ENCODE data around the gene KIAA0753. TPM values are rescaled to one million over a fixed set of nuclear protein-coding genes. Genes with fewer than 3 reads are reported as not detected.
A peak's percentile ranks its signal among the peaks of the same experiment; 100 is the strongest.

The KIAA0753 gene
- total and polyA plus RNA-seq, 2 of the 13 experiments (the other 11 are each of a cell fraction or from before 2014, with no cell fraction given): 5.2 to 9.1 TPM

DNA sequence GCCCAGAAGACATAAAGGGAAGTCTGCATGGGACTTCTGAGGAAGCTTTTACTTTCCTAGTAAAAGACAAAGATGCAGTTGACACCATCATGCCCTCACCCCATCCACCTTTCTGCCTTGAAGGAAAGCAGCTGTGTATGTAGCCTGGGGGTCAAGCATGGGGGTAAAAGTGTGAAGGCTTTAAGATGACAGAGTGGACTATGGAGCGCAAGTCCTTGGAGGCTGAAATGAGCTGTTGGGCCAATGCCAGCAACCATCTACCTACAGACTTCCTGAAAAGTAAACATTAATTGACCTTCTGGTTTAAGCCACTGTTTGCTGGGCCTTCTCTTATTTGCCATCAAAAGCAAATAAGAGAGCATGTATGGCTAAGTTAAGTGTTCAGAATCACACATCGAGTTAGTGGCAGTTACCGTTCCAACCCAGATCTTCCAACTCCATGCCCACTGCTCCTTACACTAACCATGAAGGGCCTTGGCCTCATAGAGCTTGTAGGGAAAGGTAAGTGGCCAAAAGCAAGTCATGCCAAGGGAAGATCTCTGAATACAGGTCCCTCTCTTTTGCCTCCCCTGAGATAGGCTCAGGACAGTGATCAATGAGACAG is 42.7 kb upstream of the KIAA0753 start (continued):
- no peak for TF ChIP-seq ZNF562 (CRISPR knock-in tag; IDR thresholded peaks at IDR 0.05; ENCODE audit: borderline replicate concordance)
- TF ChIP-seq POGK (CRISPR knock-in tag; conservative IDR thresholded peaks at IDR 0.05): 0 out of 2 replicates have a peak, but pooled peaks have one; percentile 60
- TF ChIP-seq MAX (IDR thresholded peaks at IDR 0.05): peak; percentile 56; the same call in 1 of the 2 replicates
- TF ChIP-seq PHB2 (IDR thresholded peaks at IDR 0.05; ENCODE audit: partially characterized antibody): no peak
- TF ChIP-seq, protein P1, sequence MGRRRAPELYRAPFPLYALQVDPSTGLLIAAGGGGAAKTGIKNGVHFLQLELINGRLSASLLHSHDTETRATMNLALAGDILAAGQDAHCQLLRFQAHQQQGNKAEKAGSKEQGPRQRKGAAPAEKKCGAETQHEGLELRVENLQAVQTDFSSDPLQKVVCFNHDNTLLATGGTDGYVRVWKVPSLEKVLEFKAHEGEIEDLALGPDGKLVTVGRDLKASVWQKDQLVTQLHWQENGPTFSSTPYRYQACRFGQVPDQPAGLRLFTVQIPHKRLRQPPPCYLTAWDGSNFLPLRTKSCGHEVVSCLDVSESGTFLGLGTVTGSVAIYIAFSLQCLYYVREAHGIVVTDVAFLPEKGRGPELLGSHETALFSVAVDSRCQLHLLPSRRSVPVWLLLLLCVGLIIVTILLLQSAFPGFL (CRISPR knock-in tag; IDR thresholded peaks at IDR 0.05): no peak
- no peak for TF ChIP-seq KAT7 (CRISPR knock-in tag; IDR thresholded peaks at IDR 0.05; ENCODE audit: borderline replicate concordance)
- TF ChIP-seq TCF7 (IDR thresholded peaks at IDR 0.05; ENCODE audit: low read depth): 0 out of 2 replicates have a peak, but pooled peaks have one; percentile 42
- TF ChIP-seq ZFP37 (CRISPR knock-in tag; IDR thresholded peaks at IDR 0.05; ENCODE audit: borderline replicate concordance): 0 out of 2 replicates have a peak, but pooled peaks have one; percentile 38
- TF ChIP-seq NCOA5 (CRISPR knock-in tag; IDR thresholded peaks at IDR 0.05): 0 out of 2 replicates have a peak, but pooled peaks have one; percentile 75
- TF ChIP-seq KAT2B (IDR thresholded peaks at IDR 0.05; ENCODE audit: borderline replicate concordance, low read depth, low read length): no peak
- TF ChIP-seq, protein P2, sequence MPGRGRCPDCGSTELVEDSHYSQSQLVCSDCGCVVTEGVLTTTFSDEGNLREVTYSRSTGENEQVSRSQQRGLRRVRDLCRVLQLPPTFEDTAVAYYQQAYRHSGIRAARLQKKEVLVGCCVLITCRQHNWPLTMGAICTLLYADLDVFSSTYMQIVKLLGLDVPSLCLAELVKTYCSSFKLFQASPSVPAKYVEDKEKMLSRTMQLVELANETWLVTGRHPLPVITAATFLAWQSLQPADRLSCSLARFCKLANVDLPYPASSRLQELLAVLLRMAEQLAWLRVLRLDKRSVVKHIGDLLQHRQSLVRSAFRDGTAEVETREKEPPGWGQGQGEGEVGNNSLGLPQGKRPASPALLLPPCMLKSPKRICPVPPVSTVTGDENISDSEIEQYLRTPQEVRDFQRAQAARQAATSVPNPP (CRISPR knock-in tag; IDR thresholded peaks at IDR 0.05): no peak
- no peak for TF ChIP-seq ESRRA (CRISPR knock-in tag; IDR thresholded peaks at IDR 0.05; ENCODE audit: low read depth)
- TF ChIP-seq, protein P3, sequence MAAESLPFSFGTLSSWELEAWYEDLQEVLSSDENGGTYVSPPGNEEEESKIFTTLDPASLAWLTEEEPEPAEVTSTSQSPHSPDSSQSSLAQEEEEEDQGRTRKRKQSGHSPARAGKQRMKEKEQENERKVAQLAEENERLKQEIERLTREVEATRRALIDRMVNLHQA (CRISPR knock-in tag; IDR thresholded peaks at IDR 0.05): no peak
- TF ChIP-seq ISL2 (CRISPR knock-in tag; IDR thresholded peaks at IDR 0.05): peak; percentile 88
- no peak for TF ChIP-seq ZNF510 (CRISPR knock-in tag; IDR thresholded peaks at IDR 0.05; ENCODE audit: low read depth)
- TF ChIP-seq, protein P4, sequence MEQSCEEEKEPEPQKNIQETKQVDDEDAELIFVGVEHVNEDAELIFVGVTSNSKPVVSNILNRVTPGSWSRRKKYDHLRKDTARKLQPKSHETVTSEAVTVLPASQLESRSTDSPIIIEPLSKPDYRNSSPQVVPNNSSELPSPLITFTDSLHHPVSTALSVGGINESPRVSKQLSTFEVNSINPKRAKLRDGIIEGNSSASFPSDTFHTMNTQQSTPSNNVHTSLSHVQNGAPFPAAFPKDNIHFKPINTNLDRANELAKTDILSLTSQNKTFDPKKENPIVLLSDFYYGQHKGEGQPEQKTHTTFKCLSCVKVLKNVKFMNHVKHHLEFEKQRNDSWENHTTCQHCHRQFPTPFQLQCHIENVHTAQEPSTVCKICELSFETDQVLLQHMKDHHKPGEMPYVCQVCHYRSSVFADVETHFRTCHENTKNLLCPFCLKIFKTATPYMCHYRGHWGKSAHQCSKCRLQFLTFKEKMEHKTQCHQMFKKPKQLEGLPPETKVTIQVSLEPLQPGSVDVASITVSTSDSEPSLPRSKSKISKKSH (CRISPR knock-in tag; IDR thresholded peaks at IDR 0.05; ENCODE audit: borderline replicate concordance): no peak
- TF ChIP-seq RFX5 (IDR thresholded peaks at IDR 0.05; ENCODE audit: low read depth, low read length): no peak
- TF ChIP-seq ZFP90 (CRISPR knock-in tag; IDR thresholded peaks at IDR 0.05; ENCODE audit: borderline replicate concordance): no peak; the same call in 1 of the 2 replicates
- TF ChIP-seq KAT8 (CRISPR knock-in tag; IDR thresholded peaks at IDR 0.05): peak; percentile 24; the same call in 1 of the 2 replicates
- no peak for TF ChIP-seq HMGA1 (CRISPR knock-in tag; conservative IDR thresholded peaks at IDR 0.05)
- no peak for TF ChIP-seq ZNF850 (CRISPR knock-in tag; conservative IDR thresholded peaks at IDR 0.05)
- TF ChIP-seq GFI1 (CRISPR knock-in tag; IDR thresholded peaks at IDR 0.05; ENCODE audit: borderline replicate concordance): no peak
